Mucosa of stomach (tissue), 1 donor: ENCODE measurements around the gene ZYG11B.
"Not testable (repeated sequence)": the region's sequence is repeated elsewhere in the genome, so short reads cannot be mapped to it uniquely, and the experiment has no call there.

Experiments
- H3K27me3 ChIP-seq: one replicate; pipeline ENCODE4 v1.7.0; 2013; ENCODE audit warnings: mild to moderate bottlenecking, low read length; ENCODE audit not compliant: control insufficient read depth, insufficient read depth
- H3K36me3 ChIP-seq: one replicate; pipeline ENCODE4 v1.7.0; 2013; ENCODE audit warnings: low read length; ENCODE audit not compliant: control insufficient read depth, insufficient read depth
- H3K4me1 ChIP-seq: one replicate; pipeline ENCODE4 v1.7.0; 2013; ENCODE audit warnings: mild to moderate bottlenecking, low read length; ENCODE audit not compliant: control insufficient read depth, insufficient read depth
- H3K4me3 ChIP-seq: one replicate; pipeline ENCODE4 v1.7.0; 2013; ENCODE audit warnings: low read length
- H3K9ac ChIP-seq: one replicate; pipeline ENCODE4 v1.7.0; 2013; ENCODE audit warnings: mild to moderate bottlenecking, low read length, moderate library complexity
- H3K9me3 ChIP-seq: one replicate; pipeline ENCODE4 v1.7.0; 2013; ENCODE audit warnings: mild to moderate bottlenecking, low read length, moderate library complexity; ENCODE audit not compliant: control insufficient read depth
- donor health status: Pancreatic carcinoma.

Gene ZYG11B

GRCh38 chr1:52748119-52748518 lies 21.9 kb downstream of the ZYG11B start:
- H3K4me1 ChIP-seq, result peaks cover 7% of the 10 kb centered on the region
- H3K36me3 ChIP-seq, result no peaks in the 10 kb centered on the region
- H3K27me3 ChIP-seq, result no peaks in the 10 kb centered on the region
- no peaks in the 10 kb centered on the region for H3K9me3 ChIP-seq
- H3K4me3 ChIP-seq, result no peak overlapping the region
- no peak overlapping the region for H3K9ac ChIP-seq

DNA sequence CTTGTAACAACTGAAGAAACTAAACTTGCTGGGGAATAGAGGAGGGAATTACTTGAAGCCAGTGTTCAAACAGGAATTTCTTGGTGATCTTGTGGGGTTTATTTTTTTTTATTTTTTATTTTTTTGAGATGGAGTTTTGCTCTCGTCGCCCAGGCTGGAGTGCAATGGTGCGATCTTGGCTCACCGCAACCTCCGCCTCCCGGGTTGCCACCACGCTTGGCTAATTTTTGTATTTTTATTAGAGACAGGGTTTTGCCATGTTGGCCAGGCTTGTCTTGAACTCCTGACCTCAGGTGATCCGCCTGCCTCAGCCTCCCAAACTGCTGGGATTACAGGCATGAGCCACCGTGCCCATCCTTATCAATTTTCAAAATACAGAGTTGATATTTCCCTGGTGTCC lies 23.2 kb downstream of the ZYG11B start:
- H3K9ac ChIP-seq, H3K4me1 ChIP-seq, H3K4me3 ChIP-seq, H3K27me3 ChIP-seq, H3K36me3 ChIP-seq, H3K9me3 ChIP-seq: not testable (repeated sequence)

DNA sequence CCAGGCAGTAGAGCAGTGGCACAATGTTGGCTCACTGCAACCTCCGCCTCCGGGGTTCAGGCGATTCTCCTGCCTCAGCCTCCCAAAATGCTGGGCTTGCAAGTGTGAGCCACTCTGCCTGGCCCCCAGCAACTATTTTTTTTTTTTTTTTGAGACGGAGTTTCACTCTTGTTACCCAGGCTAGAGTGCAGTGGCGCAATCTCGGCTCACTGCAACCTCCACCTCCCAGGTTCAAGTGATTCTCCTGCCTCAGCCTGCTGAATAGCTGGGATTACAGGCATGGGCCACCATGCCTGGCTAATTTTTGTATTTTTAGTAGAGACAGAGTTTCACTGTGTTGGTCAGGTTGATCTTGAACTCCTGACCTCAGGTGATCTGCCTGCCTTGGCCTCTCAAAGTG lies 23.9 kb downstream of the ZYG11B start:
- not testable (repeated sequence) for H3K36me3 ChIP-seq

DNA sequence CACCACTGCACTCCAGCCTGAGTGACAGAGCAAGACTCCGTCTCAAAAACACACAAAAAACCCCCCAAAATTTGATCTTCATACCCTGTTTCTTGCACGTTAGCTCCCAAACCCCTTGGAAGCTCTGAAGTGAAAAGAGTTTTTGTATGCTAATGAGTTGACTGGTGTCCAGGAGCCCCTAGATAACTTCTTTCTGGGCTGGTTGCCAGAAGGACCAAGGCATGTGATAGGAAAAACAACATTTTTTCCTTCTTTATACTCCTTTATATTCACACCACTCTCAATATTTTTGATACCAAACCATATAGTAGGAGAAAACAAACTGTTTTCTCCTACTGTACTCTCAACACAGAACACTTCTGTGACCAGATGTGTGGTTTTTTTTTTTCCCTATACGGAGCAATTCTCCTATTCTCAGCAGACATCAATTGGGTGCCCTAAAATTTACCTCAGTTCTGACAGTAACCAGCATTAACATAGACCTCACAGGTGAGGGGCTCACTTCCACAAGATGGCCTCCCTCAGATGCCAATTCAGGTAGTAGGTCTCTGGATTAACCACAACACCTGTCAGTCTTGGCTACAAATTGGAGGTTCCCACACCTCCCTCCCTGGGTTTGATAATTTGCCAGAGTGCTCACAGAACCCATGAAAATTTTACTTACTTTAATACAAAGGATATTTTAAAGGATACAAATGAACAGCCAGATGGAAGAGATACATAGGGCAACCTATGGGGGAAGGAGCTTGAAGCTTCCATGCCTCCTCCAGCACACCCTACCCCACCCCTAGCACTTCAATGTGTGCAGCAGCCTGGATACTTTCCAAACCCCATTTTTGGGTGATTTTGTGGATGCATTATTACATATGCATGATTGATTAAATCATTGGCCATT lies 25.6 kb downstream of the ZYG11B start:
- Histone ChIP-seq H3K4me3 (no peak overlapping the region), H3K27me3 (no peaks in the 10 kb centered on the region), H3K9me3 (no peaks in the 10 kb centered on the region), H3K9ac (no peak overlapping the region), H3K4me1 (peaks cover 7% of the 10 kb centered on the region), H3K36me3 (no peaks in the 10 kb centered on the region)

More for the DNA sequence above, 23.9 kb downstream of the ZYG11B start:
- not testable (repeated sequence) for H3K27me3 ChIP-seq, H3K9ac ChIP-seq, H3K4me1 ChIP-seq, H3K9me3 ChIP-seq, H3K4me3 ChIP-seq

GRCh38 chr1:52752484-52752826 lies 26.2 kb downstream of the ZYG11B start:
- H3K9ac ChIP-seq, result no peak overlapping the region
- H3K4me1 ChIP-seq, result peaks cover 7% of the 10 kb centered on the region

DNA sequence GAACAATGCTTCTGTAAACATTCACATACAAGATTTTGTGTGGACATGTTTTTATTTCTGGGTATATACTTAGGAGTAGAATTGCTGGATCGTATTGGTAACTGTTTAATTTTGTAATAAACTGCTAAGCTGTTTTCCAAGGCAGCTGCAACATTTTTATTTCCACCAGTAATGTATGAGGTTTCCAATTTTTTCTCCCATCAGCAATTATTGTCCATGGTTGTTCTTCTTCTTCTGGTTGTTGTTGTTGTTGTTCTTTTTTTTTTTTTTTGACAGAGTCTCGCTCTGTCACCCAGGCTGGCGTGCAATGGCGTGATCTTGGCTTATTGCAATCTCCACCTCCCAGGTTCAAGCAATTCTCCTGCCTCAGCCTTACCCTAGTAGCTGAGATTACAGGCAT lies 26.9 kb downstream of the ZYG11B start:
- Histone ChIP-seq H3K36me3 (no peaks in the 10 kb centered on the region), H3K27me3 (no peaks in the 10 kb centered on the region), H3K4me3 (no peak overlapping the region), H3K9ac (no peak overlapping the region), H3K9me3 (no peaks in the 10 kb centered on the region), H3K4me1 (peaks cover 7% of the 10 kb centered on the region)

More at GRCh38 chr1:52752484-52752826, 26.2 kb downstream of the ZYG11B start:
- Histone ChIP-seq H3K4me3 (no peak overlapping the region), H3K36me3 (no peaks in the 10 kb centered on the region), H3K27me3 (no peaks in the 10 kb centered on the region), H3K9me3 (no peaks in the 10 kb centered on the region)

DNA sequence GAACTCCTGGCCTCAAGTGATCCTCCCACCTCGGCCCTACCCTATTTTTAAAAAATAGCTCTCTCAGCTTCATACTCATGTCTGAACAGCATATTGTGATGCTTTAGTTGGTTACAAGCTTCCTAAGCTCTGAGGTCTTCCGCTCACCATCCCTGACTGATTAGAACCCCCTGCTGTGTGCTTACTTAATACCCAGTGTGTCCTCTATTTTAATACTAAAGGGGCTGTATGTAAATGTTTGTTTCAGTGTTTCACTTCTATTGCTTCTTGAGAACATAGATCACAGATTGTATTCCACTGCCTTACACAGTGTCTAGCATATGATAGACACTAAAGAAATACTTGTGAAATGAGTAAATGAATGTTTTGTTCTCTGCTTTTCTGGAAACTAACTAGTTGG lies 29.8 kb downstream of the ZYG11B start:
- H3K4me1 ChIP-seq, result peaks cover 7% of the 10 kb centered on the region
- H3K36me3 ChIP-seq, result no peaks in the 10 kb centered on the region
- no peak overlapping the region for H3K9ac ChIP-seq
- no peaks in the 10 kb centered on the region for H3K27me3 ChIP-seq
- no peaks in the 10 kb centered on the region for H3K9me3 ChIP-seq
- no peak overlapping the region for H3K4me3 ChIP-seq

GRCh38 chr1:52759908-52760307 lies 33.7 kb downstream of the ZYG11B start:
- H3K9ac ChIP-seq, result no peak overlapping the region
- H3K9me3 ChIP-seq, result no peaks in the 10 kb centered on the region
- H3K27me3 ChIP-seq, result no peaks in the 10 kb centered on the region
- no peaks in the 10 kb centered on the region for H3K4me1 ChIP-seq
- no peaks in the 10 kb centered on the region for H3K36me3 ChIP-seq
- no peak overlapping the region for H3K4me3 ChIP-seq

DNA sequence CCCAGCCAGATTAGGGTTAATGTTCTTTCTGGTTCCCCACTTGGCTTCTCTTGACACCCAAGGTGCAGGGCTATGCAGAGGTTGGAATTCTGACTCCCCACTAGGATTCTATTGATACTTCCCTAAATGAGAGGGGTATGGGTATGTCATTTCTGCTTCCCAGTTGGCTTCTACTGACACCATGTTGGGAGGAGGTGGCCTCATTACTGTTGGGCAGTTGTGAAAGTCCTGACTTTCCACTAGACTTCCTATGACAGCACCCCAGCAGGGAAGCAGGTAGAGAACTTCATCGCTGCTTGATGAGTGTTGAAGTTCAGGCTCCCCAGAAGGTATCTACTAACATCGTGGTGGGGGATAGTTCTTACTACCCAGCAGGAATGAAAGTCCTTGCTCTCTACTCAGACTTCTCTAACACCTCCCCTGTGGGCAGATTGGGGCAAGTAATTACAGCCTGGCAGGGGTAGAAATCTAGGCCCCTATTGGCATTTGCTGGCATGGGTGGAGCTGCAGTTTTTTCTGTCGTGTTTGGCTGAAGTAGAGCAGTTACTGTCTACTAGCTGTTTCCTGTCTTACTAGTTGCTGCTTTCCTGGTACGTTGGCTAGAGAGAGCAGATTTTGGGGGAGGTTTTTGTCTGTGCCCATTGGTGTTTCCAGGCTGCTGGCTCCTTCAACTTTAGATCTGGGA lies 41.5 kb downstream of the ZYG11B start:
- no peaks in the 10 kb centered on the region for H3K27me3 ChIP-seq
- no peaks in the 10 kb centered on the region for H3K9me3 ChIP-seq
- no peaks in the 10 kb centered on the region for H3K36me3 ChIP-seq
- H3K9ac ChIP-seq, result no peak overlapping the region
- H3K4me1 ChIP-seq, result no peaks in the 10 kb centered on the region
- H3K4me3 ChIP-seq, result no peak overlapping the region

DNA sequence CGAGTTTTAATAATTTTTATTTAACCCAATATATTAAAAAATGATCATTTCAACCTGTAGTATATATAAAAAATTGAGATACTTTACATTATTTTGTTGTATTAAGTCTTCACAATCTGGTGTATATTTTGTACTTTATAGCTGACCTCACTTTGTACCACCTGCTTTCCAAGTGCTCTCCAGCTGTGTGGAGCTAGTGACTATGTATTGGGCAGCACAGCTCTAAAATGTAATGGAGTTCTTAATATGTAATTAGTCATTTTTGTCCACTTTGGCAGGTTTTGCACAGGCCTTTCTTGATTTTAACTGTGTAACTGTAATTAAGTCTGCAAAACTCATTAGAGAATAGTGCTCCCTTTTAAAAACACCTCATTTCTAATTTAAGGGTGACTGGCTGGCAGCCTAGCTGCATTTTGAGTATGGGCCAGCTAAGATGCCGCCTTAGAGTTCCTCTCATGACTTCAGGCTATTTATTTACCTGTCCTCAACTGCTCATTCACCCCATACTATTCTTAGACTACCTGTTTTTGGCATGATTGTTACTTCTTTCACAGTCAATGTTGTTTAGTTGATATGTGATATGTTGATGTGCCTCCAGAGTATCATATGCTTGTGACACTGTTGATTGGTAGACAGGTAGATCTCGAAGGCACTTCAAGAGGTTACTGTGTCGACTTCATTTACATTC lies 43.2 kb downstream of the ZYG11B start:
- Histone ChIP-seq H3K4me3 (no peak overlapping the region), H3K27me3 (no peaks in the 10 kb centered on the region), H3K9me3 (no peaks in the 10 kb centered on the region), H3K4me1 (no peaks in the 10 kb centered on the region), H3K9ac (no peak overlapping the region), H3K36me3 (no peaks in the 10 kb centered on the region)

DNA sequence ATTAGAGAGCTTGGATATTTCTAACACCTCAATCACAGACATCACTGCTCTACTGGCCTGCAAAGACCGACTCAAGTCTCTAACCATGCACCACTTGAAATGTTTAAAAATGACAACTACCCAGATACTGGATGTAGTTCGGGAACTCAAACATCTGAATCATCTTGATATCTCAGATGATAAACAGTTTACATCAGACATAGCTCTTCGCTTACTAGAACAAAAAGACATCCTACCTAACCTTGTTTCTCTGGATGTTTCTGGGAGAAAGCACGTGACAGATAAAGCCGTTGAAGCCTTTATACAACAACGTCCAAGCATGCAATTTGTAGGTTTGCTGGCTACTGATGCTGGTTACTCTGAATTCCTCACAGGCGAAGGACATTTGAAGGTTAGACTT lies 45.1 kb downstream of the ZYG11B start:
- H3K27me3 ChIP-seq, result no peaks in the 10 kb centered on the region
- no peak overlapping the region for H3K9ac ChIP-seq
- no peaks in the 10 kb centered on the region for H3K36me3 ChIP-seq
- no peak overlapping the region for H3K4me3 ChIP-seq
- H3K9me3 ChIP-seq, result no peaks in the 10 kb centered on the region
- H3K4me1 ChIP-seq, result no peaks in the 10 kb centered on the region

DNA sequence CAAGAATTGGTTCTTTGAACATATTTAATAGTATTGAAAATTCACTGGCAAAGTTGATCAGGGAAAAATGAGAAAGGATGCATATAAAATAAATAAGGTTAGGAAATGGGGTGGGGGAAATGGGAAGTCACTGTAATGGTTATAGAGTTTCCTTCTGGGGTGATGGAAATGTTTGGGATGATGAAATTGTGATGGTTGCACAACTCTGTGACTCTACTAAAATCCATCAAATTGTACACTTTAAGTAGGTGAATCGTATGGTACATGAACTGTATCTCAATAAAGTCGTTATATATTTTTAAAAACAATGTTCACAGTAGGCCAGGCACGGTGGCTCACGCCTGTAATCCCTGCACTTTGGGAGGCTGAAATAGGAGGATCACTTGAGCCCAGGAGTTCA lies 59.9 kb downstream of the ZYG11B start:
- Histone ChIP-seq H3K27me3 (no peaks in the 10 kb centered on the region), H3K36me3 (no peaks in the 10 kb centered on the region), H3K4me1 (no peaks in the 10 kb centered on the region), H3K9me3 (no peaks in the 10 kb centered on the region), H3K4me3 (no peak overlapping the region), H3K9ac (no peak overlapping the region)
